GM18519 (cell line): Measurements from ENCODE around the gene ZNF574.
"Not testable (repeated sequence)": the region's sequence is repeated elsewhere in the genome, so short reads cannot be mapped to it uniquely, and the experiment has no call there.

Experiments used
- ATAC-seq: cut with Tn5 transposase; IDR thresholded peaks from one replicate; pipeline ENCODE4 v1.9.1; 2021; ENCODE audit warnings: mild to moderate bottlenecking, moderate library complexity; ENCODE audit not compliant: unreplicated experiment, low FRiP score

ZNF574 gene

GRCh38 chr19:42075616-42076379, at the start of gene ZNF574:
TSS of gene ZNF574 (plus strand) at chr19:42076166. CDS start at chr19:42078607, 2,441 bp downstream.
- ATAC-seq = peak; percentile 87

- no peak for ATAC-seq
Observed at GRCh38 chr19:42028304-42029216, 47.4 kb upstream of the ZNF574 start.

GRCh38 chr19:42030645-42031440, 45.1 kb upstream of the ZNF574 start:
- ATAC-seq = no peak

- ATAC-seq = no peak
Observed at GRCh38 chr19:42032431-42032830, 43.5 kb upstream of the ZNF574 start.

- no peak for ATAC-seq
Observed at GRCh38 chr19:42033413-42033812, 42.6 kb upstream of the ZNF574 start.

- not testable (repeated sequence) for ATAC-seq
Observed at GRCh38 chr19:42034640-42035391, 41.1 kb upstream of the ZNF574 start.

- ATAC-seq = no peak
Observed at GRCh38 chr19:42037649-42038048, 38.3 kb upstream of the ZNF574 start.

GRCh38 chr19:42038666-42039065, 37.3 kb upstream of the ZNF574 start:
- ATAC-seq = no peak

- ATAC-seq = no peak
Observed at GRCh38 chr19:42040031-42040430, 35.9 kb upstream of the ZNF574 start.

- not testable (repeated sequence) for ATAC-seq
Observed at GRCh38 chr19:42040491-42040890, 35.5 kb upstream of the ZNF574 start.

- no peak for ATAC-seq
Observed at GRCh38 chr19:42042455-42043170, 33.4 kb upstream of the ZNF574 start.

GRCh38 chr19:42045575-42045974, 30.4 kb upstream of the ZNF574 start:
- no peak for ATAC-seq

GRCh38 chr19:42048992-42049391, 27.0 kb upstream of the ZNF574 start:
- ATAC-seq = no peak

GRCh38 chr19:42051166-42052115, 24.5 kb upstream of the ZNF574 start:
- ATAC-seq = no peak

GRCh38 chr19:42052241-42052863, 23.6 kb upstream of the ZNF574 start:
- no peak for ATAC-seq

GRCh38 chr19:42053037-42053935, 22.7 kb upstream of the ZNF574 start:
- no peak for ATAC-seq

- ATAC-seq = no peak
Observed at GRCh38 chr19:42054205-42054604, 21.8 kb upstream of the ZNF574 start.
